GM12892 (cell line): ENCODE measurements around the gene BPIFB4.

Source experiments
- DNase-seq: peaks from one replicate; pipeline ENCODE4 v3.0.0; 2011; ENCODE audit not compliant: insufficient read length
- FAIRE-seq: peaks from 2 replicates; lab custom pipeline; 2011; peaks lifted over from hg19 to GRCh38; lab: Jason Lieb, UNC
- POLR2A ChIP-seq: IDR thresholded peaks from 2 replicates; pipeline ENCODE4 v1.6.1; 2011; ENCODE audit warnings: low read depth, low read length, control low read depth
- POLR2AphosphoS5 ChIP-seq: IDR thresholded peaks from 2 replicates; pipeline ENCODE4 v1.6.1; 2011; ENCODE audit warnings: low read depth, low read length, control low read depth
- TAF1 ChIP-seq: IDR thresholded peaks from 2 replicates; pipeline ENCODE4 v1.6.1; 2011; ENCODE audit warnings: low read depth, mild to moderate bottlenecking, control low read depth, low read length, borderline replicate concordance

The BPIFB4 gene

DNA sequence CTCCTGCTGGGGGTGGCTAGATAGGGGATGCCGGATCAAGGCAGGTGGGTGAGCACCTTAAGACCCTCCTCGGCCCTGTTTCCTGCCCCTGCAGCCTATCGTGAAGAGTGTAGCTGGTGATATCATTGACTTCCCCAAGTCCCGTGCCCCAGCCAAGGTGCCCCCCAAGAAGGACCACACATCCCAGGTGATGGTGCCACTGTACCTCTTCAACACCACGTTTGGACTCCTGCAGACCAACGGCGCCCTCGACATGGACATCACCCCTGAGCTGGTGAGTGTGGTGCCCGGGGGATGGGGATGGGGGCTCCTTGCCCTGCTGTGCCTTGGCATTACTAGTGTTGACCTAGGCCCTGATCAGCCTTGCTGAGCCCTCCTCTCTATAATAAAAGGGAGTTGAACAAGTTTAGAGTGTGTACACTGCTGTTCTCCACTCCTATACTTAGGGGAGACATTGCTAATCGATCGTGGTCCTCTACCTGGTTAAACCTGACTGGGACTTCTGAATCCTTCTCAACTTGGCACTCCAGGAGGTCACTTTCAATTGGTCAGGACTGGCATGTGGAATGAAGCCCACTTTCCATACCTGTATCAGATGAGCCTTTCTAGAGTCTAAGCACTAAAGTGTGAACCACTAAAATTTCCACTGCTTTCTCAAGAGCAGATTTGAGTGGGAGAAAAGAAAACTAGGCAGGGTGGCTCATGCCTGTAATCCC, 14.7 kb upstream of the BPIFB4 start:
- FAIRE-seq (no peak), DNase-seq (no peak)
- no peak for TF ChIP-seq POLR2AphosphoS5
- no peak for TF ChIP-seq TAF1
- TF ChIP-seq POLR2A = no peak

GRCh38 chr20:33065785-33066184, 13.7 kb upstream of the BPIFB4 start:
- TF ChIP-seq POLR2A (no peak), TAF1 (no peak), POLR2AphosphoS5 (no peak)
- FAIRE-seq (no peak), DNase-seq (no peak)

DNA sequence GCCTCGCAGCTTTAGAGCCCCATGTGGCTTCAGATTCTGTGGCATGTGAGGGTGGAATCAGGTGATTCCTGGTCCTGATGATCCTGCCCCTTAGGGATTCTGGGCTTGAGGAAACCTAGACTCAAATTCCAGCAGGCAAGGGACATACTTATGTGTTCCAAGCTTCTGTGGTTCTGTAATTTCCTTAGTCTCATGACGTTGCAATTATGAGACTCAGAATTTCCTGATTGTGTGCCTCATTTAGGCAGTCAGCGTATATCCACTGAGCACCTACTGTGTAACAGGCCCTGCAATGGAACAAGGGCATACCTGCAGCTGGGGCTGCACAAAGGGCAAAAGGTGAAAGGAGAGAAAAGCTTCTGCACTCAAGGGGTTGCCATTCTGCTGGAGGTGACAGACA, 11.6 kb upstream of the BPIFB4 start:
- DNase-seq (no peak), FAIRE-seq (no peak)
- TF ChIP-seq TAF1 = no peak

DNA sequence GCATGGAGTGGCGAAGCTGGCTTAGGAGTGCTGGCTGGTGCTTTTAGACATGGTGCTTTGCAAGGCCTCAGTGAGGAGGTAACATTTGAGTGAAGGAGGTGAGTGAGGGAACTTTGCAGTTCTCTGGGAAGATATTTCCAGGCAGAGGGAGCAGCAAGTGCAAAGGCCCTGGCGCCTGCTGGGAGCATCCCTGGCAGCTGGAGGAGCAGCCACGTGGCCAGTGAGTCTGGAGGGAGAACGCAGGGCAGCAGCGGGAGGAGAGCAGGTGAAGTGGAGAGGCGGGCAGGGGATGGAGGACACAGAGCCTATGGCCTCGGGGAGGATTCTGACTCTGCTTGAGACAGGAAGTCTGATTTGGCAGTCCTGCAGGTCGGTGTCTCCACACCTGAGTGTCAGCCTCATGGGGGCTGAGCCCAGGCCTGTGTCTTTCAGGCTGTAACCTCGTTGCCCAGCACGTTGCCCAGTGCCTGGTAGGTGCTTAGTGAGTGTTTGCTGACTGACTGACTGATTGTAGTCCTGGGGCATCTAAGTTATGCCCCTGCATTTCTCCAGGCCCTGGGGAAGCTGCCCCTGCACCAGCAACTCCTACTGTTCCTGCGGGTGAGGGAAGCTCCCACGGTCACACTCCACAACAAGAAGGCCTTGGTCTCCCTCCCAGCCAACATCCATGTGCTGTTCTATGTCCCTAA, 11.0 kb upstream of the BPIFB4 start:
- no peak for FAIRE-seq
- TF ChIP-seq TAF1 (no peak), POLR2A (no peak), POLR2AphosphoS5 (no peak)
- no peak for DNase-seq

- DNase-seq = no peak
- no peak for TF ChIP-seq TAF1
- TF ChIP-seq POLR2AphosphoS5 = no peak
- no peak for TF ChIP-seq POLR2A
- FAIRE-seq = no peak
Measured at GRCh38 chr20:33069673-33070072, 9.8 kb upstream of the BPIFB4 start.

- no peak for TF ChIP-seq TAF1
- no peak for TF ChIP-seq POLR2AphosphoS5
- TF ChIP-seq POLR2A = no peak
- DNase-seq = no peak
- FAIRE-seq = no peak
Measured at GRCh38 chr20:33070111-33071053, 9.1 kb upstream of the BPIFB4 start.

DNA sequence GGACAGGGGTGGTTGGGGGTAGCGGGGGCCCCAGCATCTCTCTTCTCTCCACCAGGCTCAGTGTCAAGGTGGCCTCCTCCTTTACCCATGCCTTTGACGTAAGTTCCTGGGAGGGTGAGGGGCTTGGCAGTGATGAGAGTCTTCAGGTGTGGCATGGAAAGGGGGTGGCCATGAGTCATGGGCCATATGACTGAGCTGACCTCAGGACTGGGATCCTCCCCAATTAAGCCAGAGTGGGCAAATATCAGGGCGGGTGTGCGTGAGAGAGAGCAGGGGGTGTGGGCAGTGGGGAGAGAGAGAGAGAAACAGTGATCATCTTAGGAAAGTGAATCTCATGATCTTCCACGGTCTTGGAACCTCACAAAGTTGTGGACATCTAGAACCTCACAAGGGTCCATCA, 8.2 kb upstream of the BPIFB4 start:
- TF ChIP-seq TAF1 = no peak
- TF ChIP-seq POLR2A = no peak
- no peak for TF ChIP-seq POLR2AphosphoS5
- no peak for DNase-seq
- no peak for FAIRE-seq

- FAIRE-seq = no peak
- no peak for TF ChIP-seq POLR2A
- no peak for TF ChIP-seq TAF1
- no peak for TF ChIP-seq POLR2AphosphoS5
- DNase-seq = no peak
Measured at GRCh38 chr20:33072362-33072761, 7.1 kb upstream of the BPIFB4 start.

- TF ChIP-seq POLR2A (no peak), TAF1 (no peak), POLR2AphosphoS5 (no peak)
- DNase-seq (no peak), FAIRE-seq (no peak)
Measured at GRCh38 chr20:33072813-33073212, 6.6 kb upstream of the BPIFB4 start.

DNA sequence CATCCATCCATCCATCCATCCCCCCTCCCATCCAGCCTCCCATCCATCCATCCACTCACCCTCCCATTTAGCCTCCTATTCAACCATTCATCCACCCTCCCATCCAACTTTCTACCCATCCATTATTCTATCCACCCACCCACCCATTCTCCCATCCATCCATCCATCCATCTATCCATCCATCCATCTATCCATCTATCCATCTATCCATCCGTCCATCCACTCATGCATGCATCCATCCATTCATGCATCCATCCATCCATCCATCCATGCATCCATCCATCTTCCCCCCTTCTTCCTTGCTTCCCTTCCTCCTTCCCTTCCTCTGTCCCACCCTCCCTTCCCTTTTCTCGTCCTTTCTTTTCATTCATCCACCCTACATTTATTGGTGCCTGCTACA, 4.8 kb upstream of the BPIFB4 start:
- FAIRE-seq = no peak
- TF ChIP-seq TAF1 = no peak
- no peak for TF ChIP-seq POLR2AphosphoS5
- TF ChIP-seq POLR2A = no peak
- no peak for DNase-seq

- no peak for FAIRE-seq
- TF ChIP-seq POLR2A (no peak), POLR2AphosphoS5 (no peak), TAF1 (no peak)
- DNase-seq = no peak
Measured at GRCh38 chr20:33075281-33075680, 4.2 kb upstream of the BPIFB4 start.
